ENCODE measurements around the gene TPX2. TPM values are rescaled to one million over a fixed set of nuclear protein-coding genes. Genes with fewer than 3 reads are reported as not detected.

Gene TPX2
- total RNA-seq, 1 experiment from 2014 or later, result 245 TPM

- no peak for DNase-seq (ENCODE audit: low spot score)
Observed at GRCh38 chr20:31705598-31706597, 33.2 kb upstream of the TPX2 start.

- DNase-seq (ENCODE audit: low spot score), result no peak
Observed at GRCh38 chr20:31706607-31707257, 32.4 kb upstream of the TPX2 start.

- DNase-seq (ENCODE audit: low spot score), result no peak
Observed at GRCh38 chr20:31707258-31707615, 31.9 kb upstream of the TPX2 start.

GRCh38 chr20:31707994-31708735 is 30.9 kb upstream of the TPX2 start:
- no peak for DNase-seq (ENCODE audit: low spot score)

GRCh38 chr20:31708736-31709534 is 30.2 kb upstream of the TPX2 start:
- no peak for DNase-seq (ENCODE audit: low spot score)

GRCh38 chr20:31709939-31710338 is 29.2 kb upstream of the TPX2 start:
- no peak for DNase-seq (ENCODE audit: low spot score)

GRCh38 chr20:31710423-31711108 is 28.5 kb upstream of the TPX2 start:
- no peak for DNase-seq (ENCODE audit: low spot score)

GRCh38 chr20:31711179-31712111 is 27.6 kb upstream of the TPX2 start:
- DNase-seq (ENCODE audit: low spot score), result no peak

GRCh38 chr20:31712112-31712553 is 27.0 kb upstream of the TPX2 start:
- DNase-seq (ENCODE audit: low spot score), result no peak

GRCh38 chr20:31712564-31713311 is 26.4 kb upstream of the TPX2 start:
- peak; percentile 99 for DNase-seq (ENCODE audit: low spot score)

GRCh38 chr20:31713312-31714273 is 25.5 kb upstream of the TPX2 start:
- peak; percentile 98 for DNase-seq (ENCODE audit: low spot score)

- no peak for DNase-seq (ENCODE audit: low spot score)
Observed at GRCh38 chr20:31715766-31716165, 23.3 kb upstream of the TPX2 start.

GRCh38 chr20:31716351-31716750 is 22.7 kb upstream of the TPX2 start:
- no peak for DNase-seq (ENCODE audit: low spot score)

- no peak for DNase-seq (ENCODE audit: low spot score)
Observed at GRCh38 chr20:31716818-31717477, 22.1 kb upstream of the TPX2 start.

- no peak for DNase-seq (ENCODE audit: low spot score)
Observed at GRCh38 chr20:31717478-31718201, 21.4 kb upstream of the TPX2 start.

- DNase-seq (ENCODE audit: low spot score), result no peak
Observed at GRCh38 chr20:31718952-31719643, 20.0 kb upstream of the TPX2 start.

All from A172 (cell line).